H9 (cell line): Measurements from ENCODE around the gene MGAT5B. TPM values are rescaled to one million over a fixed set of nuclear protein-coding genes. Genes with fewer than 3 reads are reported as not detected.

Experiments used
- DNase-seq: peaks from one replicate; pipeline ENCODE4 v3.0.0-alpha.2; 2017
- H2AFZ ChIP-seq: one replicate; pipeline ENCODE4 v1.6.1; 2013; ENCODE audit warnings: mild to moderate bottlenecking, low read length, control low read depth, moderate library complexity
- H2AK5ac ChIP-seq: 2 replicates; pipeline ENCODE4 v1.6.1; 2013; ENCODE audit warnings: low read length, control low read depth, mixed read lengths; ENCODE audit not compliant: insufficient read length
- H2BK120ac ChIP-seq: one replicate; pipeline ENCODE4 v1.6.1; 2013; ENCODE audit warnings: low read depth, mild to moderate bottlenecking, low read length, control low read depth, inconsistent platforms; ENCODE audit not compliant: poor library complexity, severe bottlenecking
- H2BK12ac ChIP-seq: 2 replicates; pipeline ENCODE4 v1.6.1; 2013; ENCODE audit warnings: low read length, control low read depth, mixed read lengths, low read depth; ENCODE audit not compliant: insufficient read length
- H2BK15ac ChIP-seq: 2 replicates; pipeline ENCODE4 v1.6.1; 2013; ENCODE audit warnings: low read depth, low read length, control low read depth
- H2BK20ac ChIP-seq: one replicate; pipeline ENCODE4 v1.6.1; 2013; ENCODE audit warnings: low read depth, mild to moderate bottlenecking, low read length, control low read depth, inconsistent platforms; ENCODE audit not compliant: poor library complexity, severe bottlenecking
- H2BK5ac ChIP-seq: 2 replicates; pipeline ENCODE4 v1.6.1; 2013; ENCODE audit warnings: low read length, control low read depth, mixed read lengths; ENCODE audit not compliant: insufficient read length
- H3K14ac ChIP-seq: 2 replicates; pipeline ENCODE4 v1.6.1; 2013; ENCODE audit warnings: low read length, control low read depth; ENCODE audit not compliant: insufficient read depth
- H3K18ac ChIP-seq: 2 replicates; pipeline ENCODE4 v1.6.1; 2013; ENCODE audit warnings: low read depth, mild to moderate bottlenecking, mixed read lengths, low read length, control low read depth; ENCODE audit not compliant: insufficient read length
- H3K23ac ChIP-seq: 2 replicates; pipeline ENCODE4 v1.6.1; 2013; ENCODE audit warnings: low read length, control low read depth, mixed read lengths, low read depth; ENCODE audit not compliant: insufficient read length
- H3K23me2 ChIP-seq: 2 replicates; pipeline ENCODE4 v1.6.1; 2013; ENCODE audit warnings: low read depth, mild to moderate bottlenecking, mixed read lengths, low read length, control low read depth; ENCODE audit not compliant: insufficient read length, poor library complexity, severe bottlenecking
- H3K27ac ChIP-seq: 2 replicates; pipeline ENCODE4 v1.5.1; 2013; ENCODE audit warnings: low read length, control low read depth, mixed read lengths, low read depth; ENCODE audit not compliant: insufficient read length
- H3K27me3 ChIP-seq: 2 replicates; pipeline ENCODE4 v1.6.1; 2013; ENCODE audit warnings: low read length, control low read depth, inconsistent platforms; ENCODE audit not compliant: insufficient read depth
- H3K4ac ChIP-seq: 2 replicates; pipeline ENCODE4 v1.6.1; 2013; ENCODE audit warnings: low read depth, mild to moderate bottlenecking, control low read depth, inconsistent platforms, low read length, moderate library complexity
- H3K4me1 ChIP-seq: 2 replicates; pipeline ENCODE4 v1.6.1; 2013; ENCODE audit warnings: low read length, control low read depth, inconsistent platforms; ENCODE audit not compliant: insufficient read depth
- H3K4me2 ChIP-seq: 2 replicates; pipeline ENCODE4 v1.6.1; 2013; ENCODE audit warnings: low read length, control low read depth, mixed read lengths; ENCODE audit not compliant: insufficient read length, insufficient read depth
- H3K56ac ChIP-seq: 2 replicates; pipeline ENCODE4 v1.6.1; 2013; ENCODE audit warnings: low read depth, mild to moderate bottlenecking, mixed read lengths, low read length, control low read depth; ENCODE audit not compliant: insufficient read length
- H3K79me1 ChIP-seq: 2 replicates; pipeline ENCODE4 v1.6.1; 2013; ENCODE audit warnings: low read depth, mild to moderate bottlenecking, moderate library complexity, low read length, control low read depth, inconsistent platforms; ENCODE audit not compliant: insufficient read depth, poor library complexity, severe bottlenecking
- H3K79me2 ChIP-seq: 2 replicates; pipeline ENCODE4 v1.6.1; 2013; ENCODE audit warnings: low read length, control low read depth, inconsistent platforms; ENCODE audit not compliant: insufficient read depth
- H3K9ac ChIP-seq: 2 replicates; pipeline ENCODE4 v1.6.1; 2013; ENCODE audit warnings: low read length, control low read depth, mixed read lengths; ENCODE audit not compliant: insufficient read length; ENCODE audit errors: extremely low read depth
- H3K9me3 ChIP-seq: one replicate; pipeline ENCODE4 v1.6.1; 2013; ENCODE audit warnings: low read depth, low read length, inconsistent platforms; ENCODE audit not compliant: control insufficient read depth
- H3T11ph ChIP-seq: one replicate; pipeline ENCODE4 v1.6.1; 2013; ENCODE audit warnings: mild to moderate bottlenecking, low read length, control low read depth, inconsistent platforms
- H4K20me1 ChIP-seq: one replicate; pipeline ENCODE4 v1.6.1; 2013; ENCODE audit not compliant: control insufficient read depth, insufficient read length, insufficient read depth
- H4K5ac ChIP-seq: 2 replicates; pipeline ENCODE4 v1.6.1; 2013; ENCODE audit warnings: low read depth, mild to moderate bottlenecking, mixed read lengths, low read length, control low read depth; ENCODE audit not compliant: insufficient read length
- H4K8ac ChIP-seq: replicated peaks from 2 replicates; pipeline ENCODE4 v1.6.1; 2013; ENCODE audit warnings: low read length, control low read depth, mixed read lengths, low read depth; ENCODE audit not compliant: insufficient read length
- H4K91ac ChIP-seq: 2 replicates; pipeline ENCODE4 v1.6.1; 2013; ENCODE audit warnings: low read depth, mild to moderate bottlenecking, moderate library complexity, mixed read lengths, low read length, control low read depth; ENCODE audit not compliant: insufficient read length
- H3K27ac Mint-ChIP-seq, 3 experiments: 2 replicates in 2 of 3; 3 replicates in 1 of 3; pipeline ENCODE4 v1.8.0; 2020 to 2021; ENCODE audit warnings: mixed read lengths in 3 of 3, mild to moderate bottlenecking in 1 of 3, moderate library complexity in 1 of 3
- H3K27me3 Mint-ChIP-seq: 2 replicates; pipeline ENCODE4 v1.8.0; 2021; ENCODE audit warnings: low read depth, mild to moderate bottlenecking, moderate library complexity, mixed read lengths
- H3K36me3 Mint-ChIP-seq, 3 experiments: 2 replicates in 2 of 3; 3 replicates in 1 of 3; pipeline ENCODE4 v1.8.0; 2020 to 2021; ENCODE audit warnings: low read depth in 3 of 3, mixed read lengths in 3 of 3; ENCODE audit not compliant: insufficient read depth in 1 of 3
- H3K4me1 Mint-ChIP-seq, 2 experiments: 2 replicates each; pipeline ENCODE4 v1.8.0; 2020; ENCODE audit warnings: mixed read lengths in 2 of 2
- H3K4me3 Mint-ChIP-seq, 2 experiments: 2 replicates in 1 of 2; 3 replicates in 1 of 2; pipeline ENCODE4 v1.8.0; 2020 to 2021; ENCODE audit warnings: mild to moderate bottlenecking in 2 of 2, mixed read lengths in 2 of 2, moderate library complexity in 1 of 2
- H3K9me3 Mint-ChIP-seq, 2 experiments: 2 replicates in 1 of 2; 3 replicates in 1 of 2; pipeline ENCODE4 v1.8.0; 2020; ENCODE audit warnings: mild to moderate bottlenecking in 2 of 2, mixed read lengths in 2 of 2, moderate library complexity in 1 of 2
- WGBS: extraction: QIAGEN DNeasy Blood & Tissue Kit; methylation state at CpG from one replicate; pipeline ENCODE4 v1.1.7; 2013; ENCODE audit warnings: missing lambda C conversion rate, low lambda C conversion rate, mixed read lengths; ENCODE audit not compliant: insufficient read length; ENCODE audit errors: extremely low coverage; 5-methylcytosine and 5-hydroxymethylcytosine counted together
- total RNA-seq: library from RNA; stranded (reverse); gene quantifications from 2 replicates; pipeline ENCODE4 v1.2.1, GENCODE V29; 2021
- TF ChIP-seq, protein P1 (sequence below): fragments of 200-600 bp; sonication (generic); conservative IDR thresholded peaks from 3 replicates; pipeline ENCODE4 v1.8.0; 2021; ENCODE audit warnings: antibody characterized with exemption, mild to moderate bottlenecking

The MGAT5B gene
- total RNA-seq, 1 experiment from 2014 or later = 4.9 TPM

DNA sequence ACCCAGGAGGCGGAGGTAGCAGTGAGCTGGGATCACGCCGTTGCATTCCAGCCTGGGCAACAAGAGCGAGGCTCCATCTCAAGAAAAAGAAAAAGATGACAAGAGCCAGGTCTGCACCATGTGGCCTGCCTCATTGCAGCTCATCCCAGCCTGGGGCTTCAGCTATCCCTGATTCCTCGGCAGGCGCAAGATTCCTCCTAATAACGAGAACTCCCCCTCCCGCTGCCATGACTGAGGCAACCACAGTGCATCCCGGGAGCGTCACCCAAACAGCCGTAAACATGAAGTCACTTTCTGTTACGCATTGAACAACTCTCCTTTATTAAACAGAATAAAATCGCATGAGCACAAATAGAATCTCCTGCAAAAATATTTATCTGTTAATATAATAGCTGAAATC lies 120.6 kb downstream of the MGAT5B start:
- Mint-ChIP-seq H3K27ac (no peak overlapping the region), H3K4me1 (peaks cover 4 to 41% of the 10 kb centered on the region in 2 experiments; a peak in 3 of 4 replicates), H3K36me3 (no peaks in the 10 kb centered on the region; a peak in 1 of 7 replicates), H3K9me3 (no peaks in the 10 kb centered on the region), H3K4me3 (no peak overlapping the region), H3K27me3 (peaks cover 3% of the 10 kb centered on the region; the same call in 1 of the 2 replicates)
- TF ChIP-seq, protein P1, sequence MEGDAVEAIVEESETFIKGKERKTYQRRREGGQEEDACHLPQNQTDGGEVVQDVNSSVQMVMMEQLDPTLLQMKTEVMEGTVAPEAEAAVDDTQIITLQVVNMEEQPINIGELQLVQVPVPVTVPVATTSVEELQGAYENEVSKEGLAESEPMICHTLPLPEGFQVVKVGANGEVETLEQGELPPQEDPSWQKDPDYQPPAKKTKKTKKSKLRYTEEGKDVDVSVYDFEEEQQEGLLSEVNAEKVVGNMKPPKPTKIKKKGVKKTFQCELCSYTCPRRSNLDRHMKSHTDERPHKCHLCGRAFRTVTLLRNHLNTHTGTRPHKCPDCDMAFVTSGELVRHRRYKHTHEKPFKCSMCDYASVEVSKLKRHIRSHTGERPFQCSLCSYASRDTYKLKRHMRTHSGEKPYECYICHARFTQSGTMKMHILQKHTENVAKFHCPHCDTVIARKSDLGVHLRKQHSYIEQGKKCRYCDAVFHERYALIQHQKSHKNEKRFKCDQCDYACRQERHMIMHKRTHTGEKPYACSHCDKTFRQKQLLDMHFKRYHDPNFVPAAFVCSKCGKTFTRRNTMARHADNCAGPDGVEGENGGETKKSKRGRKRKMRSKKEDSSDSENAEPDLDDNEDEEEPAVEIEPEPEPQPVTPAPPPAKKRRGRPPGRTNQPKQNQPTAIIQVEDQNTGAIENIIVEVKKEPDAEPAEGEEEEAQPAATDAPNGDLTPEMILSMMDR = no peak
- H3K18ac ChIP-seq = no peak overlapping the region
- no peak overlapping the region for H4K5ac ChIP-seq
- no peak overlapping the region for H3K4ac ChIP-seq
- H3K79me1 ChIP-seq = no peaks in the 10 kb centered on the region
- peaks cover 4% of the 10 kb centered on the region for H3K23me2 ChIP-seq
- no peak overlapping the region for H2BK5ac ChIP-seq
- WGBS = no CpG with 5 or more reads among the region's 13 CpGs
- H3K27me3 ChIP-seq = no peaks in the 10 kb centered on the region
- H3K9me3 ChIP-seq = no peaks in the 10 kb centered on the region
- no peak overlapping the region for H3K56ac ChIP-seq
- H4K8ac ChIP-seq = no peak overlapping the region
- H3T11ph ChIP-seq = no peak overlapping the region
- no peak overlapping the region for H2BK15ac ChIP-seq
- no peak for DNase-seq
- no peak overlapping the region for H3K9ac ChIP-seq
- H2BK12ac ChIP-seq = no peak overlapping the region
- no peak overlapping the region for H4K91ac ChIP-seq
- H3K14ac ChIP-seq = no peak overlapping the region
- H2BK120ac ChIP-seq = no peak overlapping the region
- H4K20me1 ChIP-seq = no peaks in the 10 kb centered on the region
- H3K4me1 ChIP-seq = no peaks in the 10 kb centered on the region
- H3K79me2 ChIP-seq = no peaks in the 10 kb centered on the region
- H3K23ac ChIP-seq = no peak overlapping the region
- H3K4me2 ChIP-seq = no peak overlapping the region
- no peak overlapping the region for H2AFZ ChIP-seq
- no peak overlapping the region for H2BK20ac ChIP-seq
- no peak overlapping the region for H2AK5ac ChIP-seq
- no peak overlapping the region for H3K27ac ChIP-seq
